Ecto neural progenitor cell (in vitro differentiated cells): Measurements from ENCODE around the gene TMEM138.

Experiments
- DNase-seq: peaks from one replicate; pipeline ENCODE4 v3.0.0-alpha.2; 2018; ENCODE audit warnings: low spot score

Gene TMEM138

GRCh38 chr11:61406991-61407728 lies 45.0 kb downstream of the TMEM138 start:
- DNase-seq: no peak

- DNase-seq: no peak
Observed at GRCh38 chr11:61411589-61411988, 49.4 kb downstream of the TMEM138 start.

- no peak for DNase-seq
Observed at GRCh38 chr11:61413496-61413895, 51.3 kb downstream of the TMEM138 start.

DNA sequence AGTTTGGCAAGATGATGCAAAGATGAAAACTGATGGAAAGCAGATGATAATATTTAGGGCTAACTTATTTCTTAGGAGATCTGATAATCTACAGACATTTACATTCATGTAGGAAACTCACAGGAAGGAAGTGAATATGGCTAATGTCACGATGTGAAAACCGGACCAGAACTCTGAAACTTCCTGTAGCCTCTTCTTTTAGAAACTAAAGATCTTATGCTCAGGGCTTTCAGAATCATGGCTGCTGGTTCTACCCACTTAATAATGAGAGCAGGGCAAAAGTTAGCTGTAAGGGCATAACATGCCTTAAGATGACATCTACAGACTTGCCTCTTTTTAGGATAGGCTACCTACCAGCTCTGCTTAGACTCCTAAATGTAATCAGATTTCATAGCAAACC lies 52.4 kb downstream of the TMEM138 start:
- DNase-seq: no peak

DNA sequence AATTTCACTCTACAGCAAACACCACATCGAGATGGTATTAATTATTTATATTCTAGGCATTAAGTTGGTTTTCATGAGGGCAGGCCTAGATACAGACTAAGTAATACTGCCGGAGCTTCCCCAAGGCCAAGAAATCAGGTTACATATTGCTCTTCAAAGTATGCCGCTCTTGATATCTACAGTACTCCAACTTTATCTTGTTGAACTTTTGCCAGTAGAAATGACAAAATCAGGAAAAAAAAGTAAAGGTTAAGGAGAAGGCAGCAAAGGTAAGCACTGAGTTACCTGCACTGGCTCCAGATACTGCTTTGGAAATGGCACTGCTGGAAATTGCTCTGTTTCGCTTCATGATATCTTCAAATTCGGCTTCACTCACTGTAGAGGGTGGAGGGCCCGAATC lies 53.2 kb downstream of the TMEM138 start:
- no peak for DNase-seq

DNA sequence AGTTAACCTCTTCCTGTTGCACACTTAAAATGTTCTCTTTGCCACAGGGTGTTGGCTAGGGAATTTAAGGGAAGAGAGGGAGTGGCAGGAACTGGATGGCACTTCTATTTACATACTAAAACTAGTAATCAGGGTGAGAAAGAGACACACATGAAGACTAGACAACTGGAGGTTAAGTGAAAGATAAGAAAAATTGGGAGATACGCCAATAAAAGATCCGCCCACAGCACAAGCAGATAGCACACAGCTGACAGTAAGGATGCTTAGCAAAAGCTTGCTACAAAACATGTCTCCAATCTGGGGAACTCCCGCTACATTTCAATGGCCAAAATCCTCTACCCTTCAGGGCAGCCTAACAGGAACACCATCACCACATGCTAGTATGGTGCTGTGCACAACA lies 54.8 kb downstream of the TMEM138 start:
- DNase-seq: no peak

GRCh38 chr11:61417670-61418069 lies 55.5 kb downstream of the TMEM138 start:
- no peak for DNase-seq

- DNase-seq: no peak
Observed at GRCh38 chr11:61418136-61418535, 56.0 kb downstream of the TMEM138 start.
